GM12878 (cell line): ENCODE data around the gene ARCN1. TPM values are rescaled to one million over a fixed set of nuclear protein-coding genes. Genes with fewer than 3 reads are reported as not detected.

Source experiments
- ATAC-seq: fragments of 200-7000 bp; cut with Tn5 transposase; 3 replicates; pipeline ENCODE4 v1.9.1; 2020; ENCODE audit warnings: mild to moderate bottlenecking, moderate library complexity
- BruUV-seq: library from RNA; stranded (reverse); fragments of 400-500 nt; replicated peaks from 2 replicates; lab custom pipeline; 2021; lab: Mats Ljungman, UMichigan
- CTCF ChIA-PET: fragments of 300-600 bp; sonication (Branson Sonifier 250); formaldehyde crosslinking; extraction: SDS; loops from one replicate; lab custom pipeline; 2021; ENCODE audit warnings: inconsistent platforms; lab: Yijun Ruan, JAX
- POLR2A ChIA-PET: fragments of 350-600 bp; formaldehyde crosslinking; extraction: SDS; loops from one replicate; lab custom pipeline; 2021; ENCODE audit warnings: inconsistent platforms; lab: Charles Lee
- RAD21 ChIA-PET: fragments of 300-600 bp; sonication (Branson Sonifier 250); formaldehyde crosslinking; loops from one replicate; lab custom pipeline; 2023; ENCODE audit warnings: antibody characterized with exemption; ENCODE audit not compliant: unreplicated experiment; lab: Charles Lee
- SMC1A ChIA-PET: fragments of 300-600 bp; sonication (Branson Sonifier 250); formaldehyde crosslinking; loops from one replicate; lab custom pipeline; 2023; ENCODE audit not compliant: unreplicated experiment, uncharacterized antibody; lab: Charles Lee
- DNase-seq: peaks from one replicate; pipeline ENCODE4 v3.0.0-alpha.2; 2011; ENCODE audit warnings: low read depth, low spot score
- FAIRE-seq: peaks from 3 replicates; lab custom pipeline; 2011; peaks lifted over from hg19 to GRCh38; lab: Jason Lieb, UNC
- H2AFZ ChIP-seq: 2 replicates; pipeline ENCODE4 v1.6.0; 2011; ENCODE audit warnings: low read depth, low read length, control low read depth; ENCODE audit not compliant: control insufficient read depth
- H3K27ac ChIP-seq: 2 replicates; pipeline ENCODE4 v1.5.1; 2011; ENCODE audit warnings: control low read depth; ENCODE audit not compliant: control insufficient read depth, insufficient read depth
- H3K27me3 ChIP-seq, 2 experiments: replicated peaks in 1 of 2; 2 replicates each; pipeline versions ENCODE4 v1.6.0 to v1.6.1; 2011; ENCODE audit warnings: low read length in 1 of 2; ENCODE audit not compliant: control insufficient read depth in 2 of 2, insufficient read depth in 2 of 2
- H3K36me3 ChIP-seq, 2 experiments: 2 replicates each; pipeline ENCODE4 v1.5.1; 2011; ENCODE audit warnings: low read length in 1 of 2; ENCODE audit not compliant: control insufficient read depth in 2 of 2, insufficient read depth in 2 of 2
- H3K4me1 ChIP-seq: 2 replicates; pipeline ENCODE4 v1.6.1; 2011; ENCODE audit warnings: mild to moderate bottlenecking, low read length, moderate library complexity, mixed read lengths; ENCODE audit not compliant: control insufficient read depth, insufficient read depth
- H3K4me2 ChIP-seq: 2 replicates; pipeline ENCODE4 v1.6.0; 2011; ENCODE audit warnings: control low read depth; ENCODE audit not compliant: control insufficient read depth, insufficient read depth
- H3K4me3 ChIP-seq: fragments of 200-600 bp; sonication (generic); 2 replicates; pipeline ENCODE4 v1.5.1; 2016
- H3K79me2 ChIP-seq: 2 replicates; pipeline ENCODE4 v1.6.0; 2011; ENCODE audit warnings: low read length; ENCODE audit not compliant: control insufficient read depth, insufficient read depth
- H3K9ac ChIP-seq: 2 replicates; pipeline ENCODE4 v1.8.0; 2011; ENCODE audit warnings: low read length, control low read depth, mixed read lengths; ENCODE audit not compliant: control insufficient read depth, insufficient read depth
- H3K9me3 ChIP-seq: replicated peaks from 3 replicates; pipeline ENCODE4 v1.5.1; 2011; ENCODE audit warnings: mild to moderate bottlenecking, low read length; ENCODE audit not compliant: control insufficient read depth, insufficient read depth
- H4K20me1 ChIP-seq: 2 replicates; pipeline ENCODE4 v1.6.0; 2011; ENCODE audit not compliant: control insufficient read depth, insufficient read depth
- BMI1 ChIP-seq: fragments of 450-650 bp; IDR thresholded peaks from 2 replicates; pipeline ENCODE4 v1.6.1; 2016; ENCODE audit warnings: mild to moderate bottlenecking, moderate library complexity, borderline replicate concordance
- CTCF ChIP-seq, 3 experiments: IDR thresholded peaks in 2 of 3; conservative IDR thresholded peaks in 1 of 3; 2 replicates each; pipeline ENCODE4 v1.5.1; 2011; ENCODE audit warnings: low read depth in 3 of 3, low read length in 3 of 3, mild to moderate bottlenecking in 3 of 3, control low read depth in 2 of 3, moderate library complexity in 2 of 3, inconsistent platforms in 1 of 3, mixed read lengths in 1 of 3; ENCODE audit not compliant: control insufficient read depth in 2 of 3, insufficient read depth in 1 of 3; ENCODE audit errors: extremely low read depth in 1 of 3
- NKRF ChIP-seq: fragments of 450-650 bp; conservative IDR thresholded peaks from 2 replicates; pipeline ENCODE4 v1.6.1; 2017; ENCODE audit warnings: mild to moderate bottlenecking, moderate library complexity
- NR2C2 ChIP-seq: IDR thresholded peaks from 2 replicates; pipeline ENCODE4 v1.6.1; 2011; ENCODE audit warnings: borderline replicate concordance, low read depth; ENCODE audit not compliant: control insufficient read depth, insufficient read length
- PBX3 ChIP-seq: IDR thresholded peaks from 2 replicates; pipeline ENCODE4 v1.6.1; 2011; ENCODE audit warnings: mild to moderate bottlenecking, low read depth, low read length, moderate library complexity; ENCODE audit not compliant: insufficient replicate concordance
- POLR2AphosphoS5 ChIP-seq: IDR thresholded peaks from 2 replicates; pipeline ENCODE4 v1.6.1; 2011; ENCODE audit warnings: mild to moderate bottlenecking, low read length, inconsistent platforms
- POU2F2 ChIP-seq: IDR thresholded peaks from 3 replicates; pipeline ENCODE4 v1.6.1; 2011; ENCODE audit warnings: low read depth, mild to moderate bottlenecking, low read length, borderline replicate concordance
- RFX5 ChIP-seq: IDR thresholded peaks from 2 replicates; pipeline ENCODE4 v1.6.1; 2011; ENCODE audit warnings: low read depth, low read length, improper control_type of control experiment
- SMAD1 ChIP-seq: fragments of 450-650 bp; IDR thresholded peaks from 2 replicates; pipeline ENCODE4 v1.6.1; 2018; ENCODE audit warnings: mild to moderate bottlenecking, low read depth; ENCODE audit not compliant: partially characterized antibody
- SPI1 ChIP-seq: IDR thresholded peaks from 2 replicates; pipeline ENCODE4 v1.6.1; 2011; ENCODE audit warnings: low read depth, mild to moderate bottlenecking, low read length, moderate library complexity, borderline replicate concordance; ENCODE audit not compliant: insufficient read depth
- SRF ChIP-seq, 2 experiments: IDR thresholded peaks; 2 replicates each; pipeline ENCODE4 v1.6.1; 2011; ENCODE audit warnings: low read depth in 2 of 2, low read length in 2 of 2, mild to moderate bottlenecking in 1 of 2, moderate library complexity in 1 of 2
- WRNIP1 ChIP-seq: IDR thresholded peaks from 2 replicates; pipeline ENCODE4 v1.6.1; 2011; ENCODE audit warnings: low read depth, low read length, improper control_type of control experiment, borderline replicate concordance
- ZBED1 ChIP-seq: IDR thresholded peaks from 2 replicates; pipeline ENCODE4 v1.6.1; 2016; ENCODE audit warnings: borderline replicate concordance
- WGBS: methylation state at CpG from one replicate; pipeline ENCODE4 v1.1.6; 2016; ENCODE audit warnings: low lambda C conversion rate; ENCODE audit not compliant: insufficient replicate concordance, insufficient coverage; ENCODE audit errors: missing lambda C conversion rate; 5-methylcytosine and 5-hydroxymethylcytosine counted together
- in situ Hi-C: fragments of 300-500 bp; cut with MboI; formaldehyde crosslinking; loops from 9 replicates; pipeline ENCODE4 v1.14.3; 2018; ENCODE audit warnings: mixed read lengths
- intact Hi-C: fragments of 100-400 bp; cut with micrococcal nuclease; formaldehyde crosslinking; loops from one replicate; pipeline ENCODE4 v1.14.2; 2022; ENCODE audit not compliant: unreplicated experiment
- polyA plus RNA-seq, 11 experiments: library from polyadenylated mRNA; depleted of rRNA in 4 of 11; unstranded in 6 of 11; stranded (reverse) in 5 of 11; fragments of >200 nt; fragmentation: Nextera tagmentation in 4 of 11; fragmentation: Illumina TruSeq in 1 of 11; extraction: Ambion mirVana in 4 of 11; extraction: Trizol in 1 of 11; gene quantifications; 1 replicate in 1 of 11; 2 replicates in 10 of 11; pipeline versions ENCODE4 v1.2.1 to v1.2.3, GENCODE V29; 2011 to 2016; ENCODE audit warnings: inconsistent platforms in 2 of 11, missing spikeins in 2 of 11, low read depth in 1 of 11
- total RNA-seq, 4 experiments: library from RNA; depleted of rRNA in 3 of 4; stranded (reverse); fragments of >200 nt in 3 of 4; fragmentation: Illumina TruSeq in 1 of 4; extraction: Trizol in 1 of 4; gene quantifications; 2 replicates each; pipeline versions ENCODE4 v1.2.1 to v1.2.3, GENCODE V29; 2013 to 2021

The ARCN1 gene
- total and polyA plus RNA-seq, 10 of the 15 experiments (the other 5 are each of a cell fraction or from before 2014, with no cell fraction given), result 33.3 to 172 (median 106) TPM

GRCh38 chr11:118618115-118618990 is 46.1 kb downstream of the ARCN1 start:
- Histone ChIP-seq H4K20me1 (no peaks in the 10 kb centered on the region), H3K4me3 (no peak overlapping the region), H3K4me2 (no peak overlapping the region), H3K27ac (no peak overlapping the region), H2AFZ (no peak overlapping the region), H3K4me1 (no peaks in the 10 kb centered on the region), H3K9ac (no peak overlapping the region), H3K27me3 (peaks cover 5 to 8% of the 10 kb centered on the region in 2 experiments), H3K36me3 (no peaks in the 10 kb centered on the region), H3K79me2 (no peaks in the 10 kb centered on the region), H3K9me3 (no peaks in the 10 kb centered on the region)
- in situ Hi-C loops, result no loop called here
- SMC1A ChIA-PET, result no interaction called here
- CTCF ChIA-PET, result no interaction called here
- no TSS peak for BruUV-seq
- FAIRE-seq, result no peak
- no peak for TF ChIP-seq SMAD1
- TF ChIP-seq SPI1, result no peak
- no peak for TF ChIP-seq POLR2AphosphoS5
- no peak for TF ChIP-seq NKRF
- TF ChIP-seq RFX5, result no peak
- TF ChIP-seq WRNIP1, result no peak
- no peak for TF ChIP-seq PBX3
- no peak for TF ChIP-seq CTCF (IDR thresholded peaks at IDR 0.05 in 2 of 3, conservative IDR thresholded peaks at IDR 0.05 in 1 of 3; ENCODE audit: control insufficient read depth in 2 of 3, extremely low read depth in 1 of 3, insufficient read depth in 1 of 3, low read depth in 3 of 3, low read length in 3 of 3)
- TF ChIP-seq NR2C2, result no peak
- TF ChIP-seq BMI1, result no peak
- no peak for TF ChIP-seq SRF (IDR thresholded peaks at IDR 0.05; ENCODE audit: low read depth in 2 of 2, low read length in 2 of 2)
- TF ChIP-seq POU2F2, result no peak
- no peak for TF ChIP-seq ZBED1
- no peak for ATAC-seq
- no peak for DNase-seq
- intact Hi-C loops, result no loop called here
- RAD21 ChIA-PET, result no interaction called here
- POLR2A ChIA-PET, result no interaction called here
- WGBS, result 33% methylated on average over 11 of the region's 11 CpGs
